Measurements from ENCODE around the gene PSMB9. TPM values are rescaled to one million over a fixed set of nuclear protein-coding genes. Genes with fewer than 3 reads are reported as not detected.

The PSMB9 gene
- total RNA-seq, 1 donor from 2014 or later = 53.8 TPM

DNA sequence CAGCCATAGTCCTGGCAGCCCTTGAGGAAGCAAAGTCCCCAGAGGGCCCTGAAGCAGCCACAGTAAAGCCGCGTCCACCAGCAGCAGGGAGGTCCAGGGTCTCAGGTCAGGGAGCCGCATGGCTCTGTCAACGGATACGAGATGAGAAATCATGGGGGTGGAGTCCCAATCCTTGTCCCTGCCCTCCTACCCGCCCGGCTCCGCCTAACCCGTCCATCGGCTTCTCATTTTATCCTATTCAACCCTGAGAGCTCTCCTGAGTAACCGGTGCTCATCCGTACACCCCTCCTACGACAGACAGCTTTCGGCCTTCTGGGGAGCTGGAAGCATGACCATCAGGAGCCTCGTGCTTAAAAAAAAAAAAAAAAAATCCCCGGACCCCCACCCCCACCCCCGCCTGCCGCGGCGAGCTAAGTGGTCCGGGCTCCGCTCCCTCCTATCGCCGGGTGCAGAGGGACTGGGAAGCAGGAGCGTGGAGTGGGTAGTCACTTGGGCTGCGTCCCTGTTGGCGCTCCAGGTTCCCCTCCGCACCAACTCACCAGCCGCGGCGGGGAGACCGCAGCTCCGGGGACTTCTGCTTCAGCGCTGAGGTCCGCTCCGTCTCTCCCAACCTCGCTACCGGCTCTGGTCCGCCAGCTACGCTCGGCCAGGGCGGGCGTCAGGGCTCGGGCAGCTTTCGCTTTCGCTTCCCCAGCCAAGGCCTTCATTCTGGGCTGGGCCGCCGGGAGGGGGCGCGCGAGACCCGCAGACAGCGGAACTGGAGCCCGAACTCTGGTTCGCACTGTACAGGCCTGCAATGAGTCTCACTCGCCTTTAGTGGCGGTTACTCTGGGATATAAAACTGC, 15.7 kb upstream of the PSMB9 start, which contains the start of gene TAP2:
Gene TAP2, minus strand, starts transcription at position 626 of the 845 bp plus-strand sequence. Its CDS starts 506 bp downstream, at position 120.
- DNase-seq (ENCODE audit: extremely low read depth, low read depth, low spot score) = no peak

DNA sequence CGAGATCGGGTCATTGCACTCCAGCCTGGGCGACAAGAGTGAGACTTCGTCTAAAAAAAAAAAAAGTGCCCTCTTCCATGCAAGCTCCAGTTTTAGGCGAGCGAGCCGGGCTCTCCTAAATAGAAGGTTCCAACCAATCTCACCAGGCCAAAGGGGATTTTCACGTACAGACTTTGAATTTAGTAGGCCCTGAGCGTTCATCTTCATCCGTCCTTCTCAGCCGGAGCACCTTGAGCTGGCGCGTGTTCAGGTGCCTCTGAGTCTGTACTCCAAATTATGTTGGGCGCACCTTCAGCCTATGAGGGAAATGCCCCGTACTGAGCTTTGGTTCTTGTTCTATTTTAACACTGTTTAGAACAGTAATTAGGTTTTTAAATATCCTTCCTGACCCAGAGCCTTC, 14.6 kb upstream of the PSMB9 start:
- no peak for DNase-seq (ENCODE audit: extremely low read depth, low read depth, low spot score)

DNA sequence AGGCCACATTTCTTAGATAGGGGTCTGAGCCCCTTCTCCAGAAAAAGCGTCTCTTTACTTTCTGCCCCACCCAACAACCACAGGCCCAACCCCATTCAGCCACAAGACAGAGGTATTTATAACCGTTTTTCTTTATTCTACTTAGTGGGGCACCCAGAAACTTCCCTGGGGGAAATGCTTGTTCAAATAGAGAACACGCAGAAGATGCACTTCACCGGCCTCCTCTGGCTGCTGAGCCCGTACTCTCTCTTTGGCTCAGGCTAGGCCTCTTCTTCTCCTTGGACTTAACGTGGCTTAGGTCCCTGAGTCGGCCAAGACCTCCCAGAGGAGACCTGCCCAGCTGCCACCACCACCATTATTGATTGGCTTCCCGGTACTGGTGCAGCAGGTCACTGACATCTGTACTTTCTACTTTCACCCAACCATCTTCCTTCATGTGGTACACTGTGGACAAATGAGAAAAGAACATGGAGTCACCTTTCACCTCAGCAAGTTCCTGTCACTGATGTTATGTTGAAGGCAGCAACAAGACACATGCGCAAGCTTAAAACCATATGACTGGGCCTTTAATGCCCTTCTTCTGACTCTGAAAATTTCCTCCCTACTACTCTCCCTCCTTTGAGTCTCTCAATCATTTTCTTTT, 13.3 kb upstream of the PSMB9 start:
- DNase-seq (ENCODE audit: extremely low read depth, low read depth, low spot score) = no peak

DNA sequence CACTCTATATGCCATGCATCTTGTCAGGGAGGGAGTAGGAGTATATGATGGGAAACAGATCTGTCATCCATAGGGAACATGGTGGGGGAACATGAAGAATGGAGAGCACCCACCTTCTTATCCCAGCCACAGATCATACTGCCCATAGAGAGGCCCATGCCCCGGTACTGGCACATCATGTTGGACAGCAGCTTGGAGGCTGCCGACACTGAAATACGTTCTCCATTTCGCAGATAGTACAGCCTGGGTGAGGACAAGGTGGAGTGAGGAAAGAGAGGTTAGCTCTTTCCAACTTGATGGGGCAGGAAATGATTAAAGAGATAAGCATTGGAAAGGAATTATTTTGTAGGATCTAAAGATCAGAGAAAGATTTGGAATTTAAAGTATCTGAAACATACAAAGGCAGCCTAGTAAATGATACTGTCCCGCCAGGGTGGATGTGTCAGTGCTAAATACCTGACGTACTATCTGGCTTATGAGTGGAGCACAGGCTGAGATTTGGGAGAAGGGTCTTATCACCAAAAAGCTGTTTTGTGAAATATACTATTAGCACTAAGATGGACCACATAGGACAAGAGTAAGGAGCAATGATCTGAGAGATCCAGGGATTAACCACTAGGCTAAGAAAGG, 11.9 kb upstream of the PSMB9 start:
- DNase-seq (ENCODE audit: extremely low read depth, low read depth, low spot score) = no peak

DNA sequence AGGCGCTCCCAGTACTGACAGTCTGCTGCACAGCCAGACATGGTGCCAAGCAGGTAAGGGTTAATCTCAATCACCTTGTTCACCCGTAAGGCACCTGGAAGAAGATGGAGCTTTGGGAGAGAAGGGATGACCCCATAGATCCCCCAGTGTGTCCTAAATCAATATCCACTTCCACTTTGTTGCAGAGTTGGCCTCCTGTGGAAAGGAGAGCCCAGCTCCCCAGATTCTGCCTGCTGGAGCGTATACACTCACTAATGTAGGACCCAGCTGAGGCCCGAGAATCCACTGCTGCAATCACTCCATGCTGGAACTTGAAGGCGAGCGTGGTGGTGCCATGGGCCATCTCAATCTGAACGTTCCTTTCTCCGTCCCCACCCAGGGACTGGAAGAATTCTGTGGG, 11.3 kb upstream of the PSMB9 start:
- DNase-seq (ENCODE audit: extremely low read depth, low read depth, low spot score) = no peak

DNA sequence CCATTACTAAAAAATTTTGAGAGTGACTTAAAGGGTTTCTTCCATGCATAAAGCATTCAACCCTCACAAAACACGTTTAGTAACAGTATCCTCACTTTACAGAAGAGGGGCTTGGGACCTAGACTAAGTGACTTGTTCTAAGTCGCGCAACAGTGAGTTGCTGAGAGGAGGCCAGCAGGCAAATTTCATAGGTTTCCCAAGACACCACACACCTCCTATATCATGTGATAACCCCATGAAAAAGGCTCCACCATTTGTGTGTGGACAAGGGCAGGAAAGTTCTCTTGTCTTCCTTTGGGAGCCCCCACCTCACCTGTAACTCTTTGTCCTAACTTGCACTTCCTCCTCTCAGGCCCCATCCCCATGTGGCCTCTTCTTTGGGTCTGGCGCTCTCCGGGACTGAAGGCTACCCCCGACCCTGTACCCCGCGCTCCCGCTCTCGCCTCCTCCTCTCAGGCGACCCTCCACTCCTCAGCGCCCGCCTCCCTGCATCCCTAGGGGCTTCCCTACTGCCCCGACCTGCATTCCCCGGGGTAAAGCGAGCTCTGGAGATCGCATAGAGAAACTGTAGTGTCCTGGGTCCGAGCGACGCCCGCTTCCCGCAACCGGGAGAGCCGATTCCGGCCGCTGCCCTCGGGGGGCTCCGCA, 10.5 kb upstream of the PSMB9 start:
- no peak for DNase-seq (ENCODE audit: extremely low read depth, low read depth, low spot score)

DNA sequence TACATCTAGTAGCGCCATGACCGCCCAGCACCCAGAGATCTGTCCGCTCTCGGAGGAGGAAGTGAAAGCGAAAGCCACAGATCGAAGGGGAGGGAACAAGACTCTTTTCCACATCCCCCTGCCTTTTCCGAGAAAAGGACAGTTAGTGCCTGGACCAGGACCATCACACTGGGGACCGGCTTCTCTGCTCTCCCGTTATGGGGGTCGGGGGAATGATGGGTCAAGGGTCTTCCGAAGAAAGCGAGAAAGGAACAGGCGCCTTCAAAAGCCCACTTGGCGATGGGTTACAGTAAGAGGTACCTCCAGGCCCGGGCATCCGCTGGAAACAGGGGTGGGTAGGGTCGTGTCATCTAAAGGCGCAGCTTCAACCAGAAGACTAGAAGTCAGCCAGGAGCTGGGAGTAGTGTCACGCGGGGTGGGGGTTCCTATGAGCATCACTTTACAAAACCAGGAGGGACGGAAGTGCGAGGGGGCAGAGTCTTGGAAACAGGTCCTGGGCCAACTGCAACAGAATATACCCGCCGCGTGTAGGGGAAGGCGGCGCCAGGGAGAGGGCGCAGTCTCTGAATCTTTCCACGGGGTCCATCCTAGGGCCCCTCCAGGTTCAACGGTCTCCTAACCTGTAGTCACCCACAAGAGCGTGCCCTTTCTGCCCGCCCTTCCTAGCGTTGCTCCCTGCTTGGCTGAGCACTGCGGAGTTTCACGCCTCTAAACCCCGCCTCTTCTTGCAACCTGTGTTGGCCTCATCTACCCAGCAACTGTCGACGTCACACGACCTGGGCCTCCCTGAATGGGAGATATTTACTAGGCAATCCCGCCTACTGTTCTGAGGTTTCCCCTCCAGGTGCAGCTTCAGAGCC, 9.8 kb upstream of the PSMB9 start, which contains the start of gene PSMB8:
Gene PSMB8, minus strand, starts transcription at position 69 of the 860 bp plus-strand sequence. Its CDS starts 51 bp downstream, at position 18.
- DNase-seq (ENCODE audit: extremely low read depth, low read depth, low spot score) = no peak

DNA sequence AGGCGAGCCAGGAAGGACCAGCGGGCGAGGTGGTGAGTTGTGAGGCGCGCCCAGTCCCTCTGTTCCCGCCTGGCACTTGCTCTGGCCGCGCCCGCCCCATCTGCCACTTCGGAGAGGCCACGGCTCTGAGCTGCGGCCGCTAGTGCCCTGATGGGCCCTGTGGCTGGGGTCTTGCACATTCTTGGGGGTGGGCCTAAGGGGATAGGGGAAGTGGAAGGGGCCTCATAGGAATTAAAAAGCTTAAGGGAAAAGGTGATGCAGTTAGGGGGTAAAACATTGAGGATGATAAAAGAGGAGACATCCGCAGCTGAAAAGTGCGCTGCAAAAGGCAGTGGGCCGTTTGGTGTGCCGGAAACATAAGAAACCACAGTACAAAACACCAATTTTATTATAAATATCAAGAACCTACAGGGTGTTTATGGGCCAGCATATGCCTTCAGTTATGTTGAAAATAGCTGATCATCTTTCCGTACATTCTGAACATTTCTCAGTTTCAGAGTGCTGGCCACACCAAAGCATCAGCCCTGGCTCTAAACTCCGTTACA, 9.1 kb upstream of the PSMB9 start:
- no peak for DNase-seq (ENCODE audit: extremely low read depth, low read depth, low spot score)

DNA sequence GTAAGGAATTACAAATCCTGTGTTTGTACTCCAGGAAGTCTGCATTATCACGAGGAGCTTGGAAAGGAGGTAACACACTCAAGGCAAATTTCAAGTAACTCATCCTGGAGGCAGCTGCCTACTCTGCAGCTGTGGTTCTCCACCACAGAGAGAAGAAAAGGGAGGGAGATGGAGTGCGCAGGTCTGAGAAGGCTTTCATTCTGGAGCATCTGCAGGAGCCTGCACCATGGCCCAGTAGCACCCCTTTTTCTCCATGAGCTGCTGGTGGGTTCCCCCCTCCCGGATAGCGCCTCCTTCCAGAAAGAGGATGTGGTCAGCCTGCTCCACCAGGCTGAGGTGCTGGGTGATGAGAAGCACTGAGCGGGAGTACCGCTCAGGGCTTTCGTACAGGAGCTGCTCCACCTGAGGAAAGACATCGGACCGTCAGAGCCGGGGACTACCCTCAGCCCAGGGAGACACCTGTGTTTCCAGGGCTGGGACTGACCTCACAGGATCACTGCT, 8.6 kb upstream of the PSMB9 start:
- no peak for DNase-seq (ENCODE audit: extremely low read depth, low read depth, low spot score)

DNA sequence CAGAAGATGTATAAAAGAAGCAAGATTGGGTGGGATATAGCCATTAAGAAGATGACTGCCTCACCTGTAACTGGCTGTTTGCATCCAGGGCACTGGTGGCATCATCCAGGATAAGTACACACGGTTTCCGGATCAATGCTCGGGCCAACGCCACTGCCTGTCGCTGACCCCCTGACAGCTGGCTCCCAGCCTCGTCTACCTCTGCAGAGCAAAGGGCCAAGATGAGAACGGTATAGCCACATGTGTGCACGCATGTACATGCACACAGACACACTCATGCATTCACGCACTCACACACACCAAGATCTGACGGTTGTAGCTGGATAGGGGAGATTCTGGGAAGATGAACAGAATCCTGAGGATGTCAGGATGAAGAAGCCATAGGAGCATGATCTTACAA, 7.0 kb upstream of the PSMB9 start:
- DNase-seq (ENCODE audit: extremely low read depth, low read depth, low spot score) = no peak

DNA sequence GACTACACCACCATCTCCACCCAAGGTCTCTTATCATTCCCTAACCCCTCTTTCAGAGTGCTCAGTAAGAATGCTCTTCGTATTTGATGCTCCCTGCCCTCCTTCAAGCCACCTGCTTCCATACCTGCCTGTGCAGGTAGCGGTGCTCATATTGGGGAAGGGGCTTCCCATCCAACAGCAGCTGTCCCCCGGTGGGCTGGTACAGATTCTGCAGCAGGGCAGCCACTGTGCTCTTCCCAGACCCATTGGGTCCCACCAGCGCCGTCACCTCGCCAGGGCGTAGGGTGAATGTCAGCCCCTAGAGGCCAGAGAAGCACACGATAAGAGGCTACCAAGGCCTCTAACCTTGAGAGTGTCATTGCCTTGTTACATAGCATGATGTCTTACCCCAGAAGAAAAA, 6.2 kb upstream of the PSMB9 start:
- DNase-seq (ENCODE audit: extremely low read depth, low read depth, low spot score) = no peak

DNA sequence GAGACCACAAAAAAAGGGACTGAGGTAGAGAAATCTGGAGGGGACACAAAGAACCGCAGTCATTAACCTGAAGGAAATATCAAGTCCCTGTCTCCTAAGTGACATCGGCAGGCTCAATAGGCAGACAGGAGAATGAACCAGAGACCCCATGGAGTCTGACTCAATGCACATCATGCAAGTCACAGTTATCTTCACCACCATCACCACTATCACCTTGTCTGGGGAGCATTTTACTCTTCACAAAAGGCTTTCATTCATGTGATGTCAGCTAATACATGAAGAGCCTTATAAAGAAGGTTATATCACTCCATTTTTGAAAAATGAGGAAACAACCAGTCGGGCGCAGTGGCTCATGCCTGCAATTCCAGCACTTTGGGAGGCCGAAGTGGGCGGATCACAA, 4.9 kb upstream of the PSMB9 start:
- no peak for DNase-seq (ENCODE audit: extremely low read depth, low read depth, low spot score)

DNA sequence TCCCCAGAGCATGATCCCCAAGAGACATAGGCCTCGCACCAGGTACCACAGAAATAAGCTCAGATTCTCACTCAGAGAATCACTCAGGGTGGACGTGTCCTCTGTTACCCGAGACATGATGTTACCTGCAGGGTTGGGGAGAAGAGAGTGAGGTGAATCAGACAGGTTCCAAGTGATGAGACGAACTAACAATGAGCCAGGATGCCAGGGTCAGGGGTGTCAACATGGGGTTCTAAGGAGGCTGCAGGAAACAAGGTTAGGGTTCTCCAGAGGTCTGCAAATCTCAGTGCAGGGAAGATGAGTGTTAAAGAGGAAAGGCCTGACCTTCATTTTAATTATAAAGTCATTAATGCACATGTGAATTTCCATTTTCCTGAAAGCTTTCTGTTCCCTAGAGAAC, 3.0 kb upstream of the PSMB9 start:
- no peak for DNase-seq (ENCODE audit: extremely low read depth, low read depth, low spot score)

DNA sequence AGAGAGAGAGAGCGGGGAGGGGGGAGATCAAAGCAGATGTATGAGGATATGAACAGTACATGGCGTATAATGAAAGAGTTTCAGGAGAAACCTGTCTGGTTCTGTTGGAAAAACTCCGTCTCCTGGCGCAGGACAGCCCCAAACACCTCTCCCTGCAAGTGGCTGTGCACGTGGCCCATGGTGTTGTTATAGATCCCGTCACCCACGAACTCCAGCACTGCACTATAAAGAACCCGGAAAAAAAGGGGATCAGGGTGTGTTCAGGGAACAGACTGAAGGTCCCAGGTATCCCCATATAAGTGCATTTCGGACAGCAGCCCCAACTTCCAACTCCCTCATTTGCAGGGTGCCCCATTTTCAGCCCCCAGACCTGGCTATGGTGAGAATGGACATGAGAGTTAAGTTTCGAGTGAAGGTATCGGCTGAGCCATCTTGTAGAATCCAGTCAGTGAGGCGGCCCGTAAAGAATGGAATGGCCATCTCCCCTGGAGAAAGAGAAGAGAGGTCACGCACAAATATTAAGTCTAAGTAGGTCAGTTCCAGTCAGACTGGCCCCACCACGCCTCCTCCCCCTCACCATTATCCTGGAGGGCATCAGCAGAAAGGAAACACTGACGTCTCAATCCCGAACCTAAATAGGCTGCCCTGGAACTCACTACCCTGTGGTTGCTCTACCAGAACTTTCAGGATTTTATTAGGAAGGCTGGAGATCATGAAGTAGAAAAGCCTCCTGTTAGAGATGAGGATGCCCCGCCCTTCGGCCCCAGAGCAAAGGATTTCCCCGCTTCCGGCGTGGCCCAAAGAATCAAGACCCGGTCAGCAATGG, 1.8 kb upstream of the PSMB9 start:
- DNase-seq (ENCODE audit: extremely low read depth, low read depth, low spot score) = no peak

DNA sequence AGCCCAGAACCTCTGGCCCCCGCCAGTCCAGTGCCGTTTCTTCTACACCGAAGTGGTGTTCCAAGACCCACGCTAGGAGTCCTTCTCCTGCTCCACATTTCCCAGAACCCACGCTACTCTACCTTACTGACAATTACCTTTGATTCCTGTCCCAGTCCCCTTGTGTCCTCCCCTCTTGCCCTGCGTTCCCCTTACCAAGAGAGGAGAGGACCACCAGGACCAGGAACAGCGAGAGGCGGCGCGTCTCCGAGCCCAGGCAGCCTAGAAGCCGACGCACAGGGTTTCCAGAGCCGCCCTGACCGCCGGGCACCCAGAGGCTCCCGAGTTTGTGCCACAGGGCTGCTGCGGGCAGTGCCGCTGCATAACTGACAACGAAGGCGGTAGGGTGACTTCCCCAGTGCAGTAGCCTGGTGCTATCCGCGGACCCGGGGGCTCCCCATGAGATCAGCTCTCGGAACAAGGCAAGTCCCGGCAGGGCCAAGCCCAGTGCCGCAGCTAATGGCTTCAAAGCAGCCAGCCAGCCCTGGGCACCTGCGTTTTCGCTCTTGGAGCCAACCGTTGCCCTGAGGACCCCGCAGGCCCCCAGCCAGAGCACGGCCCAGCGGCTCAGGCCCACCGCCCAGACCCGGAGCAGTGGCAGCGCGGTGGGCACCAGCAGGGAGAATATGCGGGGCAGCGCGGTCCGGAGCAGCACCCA, 1.0 kb upstream of the PSMB9 start:
- DNase-seq (ENCODE audit: extremely low read depth, low read depth, low spot score) = no peak

DNA sequence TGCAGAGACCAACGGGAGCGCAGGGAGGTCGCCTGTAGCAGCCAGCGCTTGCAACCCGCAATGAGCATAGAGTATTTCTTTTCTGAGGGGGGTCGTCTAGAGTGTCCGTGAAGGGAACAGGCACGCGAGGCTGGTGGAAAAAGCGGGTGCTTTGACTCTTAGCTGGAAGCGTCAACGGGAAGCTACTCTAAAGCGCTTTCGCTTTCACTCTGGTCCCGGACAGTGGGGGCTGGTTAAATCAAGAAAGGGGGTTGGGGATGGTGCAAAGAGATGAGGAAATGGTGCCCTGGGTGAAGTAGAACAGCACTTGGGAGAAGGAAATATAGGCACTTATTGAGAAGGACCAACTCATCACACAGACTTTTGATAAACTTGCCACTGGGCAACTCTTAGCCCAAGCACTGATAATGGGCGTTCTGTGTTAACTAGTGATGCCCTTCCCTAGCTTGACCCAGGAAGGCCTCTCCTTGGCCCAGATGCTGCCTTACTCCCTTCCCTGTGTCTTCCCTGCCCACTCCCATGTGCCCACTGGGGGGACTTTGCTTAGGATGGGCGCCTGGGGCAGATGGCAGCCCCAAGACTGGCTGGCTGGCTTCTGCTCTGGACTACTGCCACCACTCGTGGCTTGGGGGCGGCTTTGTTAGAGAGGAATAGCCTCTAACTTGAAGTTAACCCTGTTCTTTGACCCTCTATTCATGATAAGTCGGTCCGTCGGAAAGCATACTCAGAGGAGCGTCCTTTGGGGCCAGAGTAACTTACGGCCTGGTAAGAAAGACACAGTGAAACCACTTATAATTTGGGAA, 585 bp downstream of the PSMB9 start:
- no peak for DNase-seq (ENCODE audit: extremely low read depth, low read depth, low spot score)

DNA sequence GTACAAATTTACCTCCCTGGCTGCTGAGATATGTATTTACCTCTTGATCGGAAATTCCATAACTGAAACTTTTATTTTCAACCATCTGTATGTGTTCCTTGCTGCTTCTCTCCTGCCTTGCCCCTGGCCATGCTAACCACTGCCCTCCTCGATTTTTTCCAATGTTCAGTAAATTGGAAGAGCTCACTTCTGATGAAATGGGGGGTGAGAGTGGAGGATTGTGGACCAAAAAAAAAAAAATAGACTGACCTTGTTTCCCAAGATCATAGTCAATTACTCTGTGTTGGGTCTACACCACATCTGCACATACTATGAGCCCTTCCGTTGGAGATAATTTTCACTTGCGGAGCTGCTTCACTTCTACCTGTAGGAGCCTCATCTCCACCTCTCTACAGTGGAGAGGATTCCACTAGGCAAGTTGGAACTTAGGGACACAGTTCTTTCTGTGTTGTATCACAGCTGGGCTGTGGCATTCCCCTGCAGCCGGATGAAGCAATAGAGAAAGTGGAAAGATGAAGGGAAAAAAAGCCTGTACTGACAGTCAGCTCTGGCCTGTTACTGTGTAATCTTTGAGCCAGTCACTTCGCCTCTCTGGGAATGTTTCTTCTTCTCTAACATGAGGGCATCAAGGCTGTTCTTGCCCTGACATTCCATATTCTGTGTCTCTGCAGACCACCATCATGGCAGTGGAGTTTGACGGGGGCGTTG, 1.6 kb downstream of the PSMB9 start:
- no peak for DNase-seq (ENCODE audit: extremely low read depth, low read depth, low spot score)
